Neural progenitor cell (in vitro differentiated cells): Measurements from ENCODE around the gene ADRB1.

ENCODE experiments used
- EZH2 ChIP-seq: fragments of 200-600 bp; sonication (generic); IDR thresholded peaks from 2 replicates; pipeline ENCODE4 v1.6.1; 2017; ENCODE audit warnings: antibody characterized with exemption, mild to moderate bottlenecking, moderate library complexity
- EZH2phosphoT487 ChIP-seq: fragments of 200-600 bp; sonication (generic); IDR thresholded peaks from 2 replicates; pipeline ENCODE4 v1.6.1; 2017; ENCODE audit warnings: antibody characterized with exemption
- TF ChIP-seq, protein P1 (sequence below): fragments of 200-600 bp; sonication (generic); IDR thresholded peaks from 2 replicates; pipeline ENCODE4 v1.5.1; 2017; ENCODE audit warnings: antibody characterized with exemption, mild to moderate bottlenecking

GRCh38 chr10:114012650-114013049 lies 31.0 kb upstream of the ADRB1 start:
- TF ChIP-seq, protein P1, sequence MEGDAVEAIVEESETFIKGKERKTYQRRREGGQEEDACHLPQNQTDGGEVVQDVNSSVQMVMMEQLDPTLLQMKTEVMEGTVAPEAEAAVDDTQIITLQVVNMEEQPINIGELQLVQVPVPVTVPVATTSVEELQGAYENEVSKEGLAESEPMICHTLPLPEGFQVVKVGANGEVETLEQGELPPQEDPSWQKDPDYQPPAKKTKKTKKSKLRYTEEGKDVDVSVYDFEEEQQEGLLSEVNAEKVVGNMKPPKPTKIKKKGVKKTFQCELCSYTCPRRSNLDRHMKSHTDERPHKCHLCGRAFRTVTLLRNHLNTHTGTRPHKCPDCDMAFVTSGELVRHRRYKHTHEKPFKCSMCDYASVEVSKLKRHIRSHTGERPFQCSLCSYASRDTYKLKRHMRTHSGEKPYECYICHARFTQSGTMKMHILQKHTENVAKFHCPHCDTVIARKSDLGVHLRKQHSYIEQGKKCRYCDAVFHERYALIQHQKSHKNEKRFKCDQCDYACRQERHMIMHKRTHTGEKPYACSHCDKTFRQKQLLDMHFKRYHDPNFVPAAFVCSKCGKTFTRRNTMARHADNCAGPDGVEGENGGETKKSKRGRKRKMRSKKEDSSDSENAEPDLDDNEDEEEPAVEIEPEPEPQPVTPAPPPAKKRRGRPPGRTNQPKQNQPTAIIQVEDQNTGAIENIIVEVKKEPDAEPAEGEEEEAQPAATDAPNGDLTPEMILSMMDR = no peak
- no peak for TF ChIP-seq EZH2
- no peak for TF ChIP-seq EZH2phosphoT487
